WTC11 (cell line): ENCODE measurements around the gene NAMPT. TPM values are rescaled to one million over a fixed set of nuclear protein-coding genes. Genes with fewer than 3 reads are reported as not detected.
A peak's percentile ranks its signal among the peaks of the same experiment; 100 is the strongest.

Experiments used
- ATAC-seq: fragments of 200-7000 bp; cut with Tn5 transposase; 2 replicates; pipeline ENCODE4 v1.10.0; 2021; ENCODE audit warnings: mild to moderate bottlenecking, moderate library complexity
- CTCF ChIA-PET: fragments of 300-600 bp; sonication (Branson Sonifier 250); formaldehyde crosslinking; loops from one replicate; lab custom pipeline; 2021; ENCODE audit warnings: antibody characterized with exemption; lab: Charles Lee
- POLR2A ChIA-PET: fragments of 350-600 bp; sonication (Branson Sonifier 250); formaldehyde crosslinking; loops from one replicate; lab custom pipeline; 2021; ENCODE audit warnings: antibody characterized with exemption; lab: Charles Lee
- DNase-seq: peaks from one replicate; pipeline ENCODE4 v3.0.0; 2021; ENCODE audit warnings: low spot score
- H3K27ac Mint-ChIP-seq: 2 replicates; pipeline ENCODE4 v1.8.0; 2021; ENCODE audit warnings: mixed read lengths
- H3K27me3 Mint-ChIP-seq: 2 replicates; pipeline ENCODE4 v1.8.0; 2021; ENCODE audit warnings: low read depth, mild to moderate bottlenecking, moderate library complexity, mixed read lengths
- H3K36me3 Mint-ChIP-seq: 2 replicates; pipeline ENCODE4 v1.8.0; 2021; ENCODE audit warnings: mixed read lengths
- H3K4me1 Mint-ChIP-seq: 2 replicates; pipeline ENCODE4 v1.8.0; 2022; ENCODE audit warnings: mixed read lengths
- H3K4me3 Mint-ChIP-seq: 2 replicates; pipeline ENCODE4 v1.8.0; 2021; ENCODE audit warnings: mild to moderate bottlenecking, moderate library complexity, mixed read lengths
- H3K9me3 Mint-ChIP-seq: 2 replicates; pipeline ENCODE4 v1.8.0; 2021; ENCODE audit warnings: mixed read lengths
- ARID4B ChIP-seq: sonication (generic); formaldehyde crosslinking; IDR thresholded peaks from 2 replicates; pipeline ENCODE4 v1.8.0; 2023; ENCODE audit warnings: missing genetic modification reagents, mild to moderate bottlenecking, borderline replicate concordance
- FOXK1 ChIP-seq: sonication (generic); formaldehyde crosslinking; IDR thresholded peaks from 2 replicates; pipeline ENCODE4 v1.8.0; 2022; ENCODE audit warnings: mild to moderate bottlenecking, moderate library complexity, missing genetic modification reagents
- HMGA2 ChIP-seq: fragments of 250-450 bp; sonication (Bioruptor Pico); IDR thresholded peaks from 2 replicates; pipeline ENCODE4 v1.4.0; 2021; ENCODE audit warnings: mild to moderate bottlenecking, moderate library complexity
- NR3C1 ChIP-seq: sonication (generic); formaldehyde crosslinking; conservative IDR thresholded peaks from 2 replicates; pipeline ENCODE4 v1.8.1; 2023; ENCODE audit warnings: low read depth, mild to moderate bottlenecking, missing genetic modification reagents
- PREB ChIP-seq: sonication (generic); formaldehyde crosslinking; IDR thresholded peaks from 2 replicates; pipeline ENCODE4 v1.8.1; 2022; ENCODE audit warnings: mild to moderate bottlenecking, missing genetic modification reagents, moderate library complexity, borderline replicate concordance
- SMAD4 ChIP-seq: sonication (generic); formaldehyde crosslinking; IDR thresholded peaks from 2 replicates; pipeline ENCODE4 v1.8.0; 2022; ENCODE audit warnings: mild to moderate bottlenecking, missing genetic modification reagents
- ZMAT4 ChIP-seq: fragments of 250-450 bp; sonication (Bioruptor Pico); IDR thresholded peaks from 2 replicates; pipeline ENCODE4 v1.9.0; 2021; ENCODE audit warnings: mild to moderate bottlenecking
- ZNF416 ChIP-seq: fragments of 250-450 bp; sonication (Bioruptor Pico); IDR thresholded peaks from 2 replicates; pipeline ENCODE4 v1.9.0; 2021; ENCODE audit warnings: mild to moderate bottlenecking, inconsistent platforms
- ZNF671 ChIP-seq: fragments of 250-450 bp; sonication (Bioruptor Pico); IDR thresholded peaks from 2 replicates; pipeline ENCODE4 v1.8.0; 2021; ENCODE audit warnings: mild to moderate bottlenecking
- total RNA-seq: library from RNA; stranded (reverse); gene quantifications from 3 replicates; pipeline ENCODE4 v1.2.3, GENCODE V29; 2021
- TF ChIP-seq, protein P1 (sequence below): sonication (generic); formaldehyde crosslinking; IDR thresholded peaks from 2 replicates; pipeline ENCODE4 v1.8.1; 2023; ENCODE audit warnings: mild to moderate bottlenecking, missing genetic modification reagents, moderate library complexity
- TF ChIP-seq, protein P2 (sequence below): sonication (generic); formaldehyde crosslinking; IDR thresholded peaks from 2 replicates; pipeline ENCODE4 v1.8.0; 2022; ENCODE audit warnings: missing genetic modification reagents
- TF ChIP-seq, protein P3 (sequence below): sonication (generic); formaldehyde crosslinking; IDR thresholded peaks from 2 replicates; pipeline ENCODE4 v1.8.0; 2022; ENCODE audit warnings: mild to moderate bottlenecking, missing genetic modification reagents

Gene NAMPT
- total RNA-seq, 1 experiment from 2014 or later: 99.1 TPM

DNA sequence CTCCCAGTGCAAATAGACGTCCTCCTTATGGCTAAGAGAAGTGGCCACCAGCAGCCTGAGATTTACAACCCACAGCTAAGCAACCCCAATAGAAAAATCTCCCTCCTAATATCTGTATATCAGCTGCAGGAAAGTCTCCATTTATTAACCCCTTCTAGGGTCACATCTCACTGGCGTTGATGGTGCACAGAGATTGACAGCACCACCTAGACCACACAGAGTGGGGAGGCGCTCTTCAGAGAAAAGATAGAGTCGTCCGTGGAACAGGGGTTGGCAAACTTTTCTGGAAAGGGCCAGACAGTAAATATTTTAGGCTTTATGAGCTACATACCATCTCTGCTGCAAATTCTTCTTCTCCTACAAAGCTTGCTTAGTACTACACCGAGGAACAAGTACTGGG lies 60.0 kb downstream of the NAMPT start (continued):
- TF ChIP-seq, protein P1, sequence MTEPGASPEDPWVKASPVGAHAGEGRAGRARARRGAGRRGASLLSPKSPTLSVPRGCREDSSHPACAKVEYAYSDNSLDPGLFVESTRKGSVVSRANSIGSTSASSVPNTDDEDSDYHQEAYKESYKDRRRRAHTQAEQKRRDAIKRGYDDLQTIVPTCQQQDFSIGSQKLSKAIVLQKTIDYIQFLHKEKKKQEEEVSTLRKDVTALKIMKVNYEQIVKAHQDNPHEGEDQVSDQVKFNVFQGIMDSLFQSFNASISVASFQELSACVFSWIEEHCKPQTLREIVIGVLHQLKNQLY (CRISPR knock-in tag): no peak
- TF ChIP-seq HMGA2: no peak
- TF ChIP-seq PREB (CRISPR knock-in tag): no peak
- TF ChIP-seq, protein P2, sequence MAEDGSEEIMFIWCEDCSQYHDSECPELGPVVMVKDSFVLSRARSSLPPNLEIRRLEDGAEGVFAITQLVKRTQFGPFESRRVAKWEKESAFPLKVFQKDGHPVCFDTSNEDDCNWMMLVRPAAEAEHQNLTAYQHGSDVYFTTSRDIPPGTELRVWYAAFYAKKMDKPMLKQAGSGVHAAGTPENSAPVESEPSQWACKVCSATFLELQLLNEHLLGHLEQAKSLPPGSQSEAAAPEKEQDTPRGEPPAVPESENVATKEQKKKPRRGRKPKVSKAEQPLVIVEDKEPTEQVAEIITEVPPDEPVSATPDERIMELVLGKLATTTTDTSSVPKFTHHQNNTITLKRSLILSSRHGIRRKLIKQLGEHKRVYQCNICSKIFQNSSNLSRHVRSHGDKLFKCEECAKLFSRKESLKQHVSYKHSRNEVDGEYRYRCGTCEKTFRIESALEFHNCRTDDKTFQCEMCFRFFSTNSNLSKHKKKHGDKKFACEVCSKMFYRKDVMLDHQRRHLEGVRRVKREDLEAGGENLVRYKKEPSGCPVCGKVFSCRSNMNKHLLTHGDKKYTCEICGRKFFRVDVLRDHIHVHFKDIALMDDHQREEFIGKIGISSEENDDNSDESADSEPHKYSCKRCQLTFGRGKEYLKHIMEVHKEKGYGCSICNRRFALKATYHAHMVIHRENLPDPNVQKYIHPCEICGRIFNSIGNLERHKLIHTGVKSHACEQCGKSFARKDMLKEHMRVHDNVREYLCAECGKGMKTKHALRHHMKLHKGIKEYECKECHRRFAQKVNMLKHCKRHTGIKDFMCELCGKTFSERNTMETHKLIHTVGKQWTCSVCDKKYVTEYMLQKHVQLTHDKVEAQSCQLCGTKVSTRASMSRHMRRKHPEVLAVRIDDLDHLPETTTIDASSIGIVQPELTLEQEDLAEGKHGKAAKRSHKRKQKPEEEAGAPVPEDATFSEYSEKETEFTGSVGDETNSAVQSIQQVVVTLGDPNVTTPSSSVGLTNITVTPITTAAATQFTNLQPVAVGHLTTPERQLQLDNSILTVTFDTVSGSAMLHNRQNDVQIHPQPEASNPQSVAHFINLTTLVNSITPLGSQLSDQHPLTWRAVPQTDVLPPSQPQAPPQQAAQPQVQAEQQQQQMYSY (CRISPR knock-in tag): no peak
- TF ChIP-seq, protein P3, sequence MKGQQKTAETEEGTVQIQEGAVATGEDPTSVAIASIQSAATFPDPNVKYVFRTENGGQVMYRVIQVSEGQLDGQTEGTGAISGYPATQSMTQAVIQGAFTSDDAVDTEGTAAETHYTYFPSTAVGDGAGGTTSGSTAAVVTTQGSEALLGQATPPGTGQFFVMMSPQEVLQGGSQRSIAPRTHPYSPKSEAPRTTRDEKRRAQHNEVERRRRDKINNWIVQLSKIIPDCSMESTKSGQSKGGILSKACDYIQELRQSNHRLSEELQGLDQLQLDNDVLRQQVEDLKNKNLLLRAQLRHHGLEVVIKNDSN (CRISPR knock-in tag): no peak

GRCh38 chr7:106223156-106223555 lies 61.6 kb downstream of the NAMPT start:
- peak; percentile 81 for ATAC-seq
- POLR2A ChIA-PET: no interaction called here
- CTCF ChIA-PET: interaction anchor here (1.2 to 4.4 kb wide), 2 partner anchors 46 to 69 kb away, joined by 5 to 22 read pairs; no protein-coding TSS in a partner anchor

More at GRCh38 chr7:106223156-106223555, 61.6 kb downstream of the NAMPT start:
- Mint-ChIP-seq H3K9me3 (no peaks in the 10 kb centered on the region), H3K4me1 (peaks cover 23% of the 10 kb centered on the region), H3K27me3 (peaks cover 3% of the 10 kb centered on the region; the same call in 1 of the 2 replicates), H3K36me3 (no peaks in the 10 kb centered on the region), H3K4me3 (no peak overlapping the region), H3K27ac (0 out of 2 replicates have a peak overlapping the region, but pooled peaks have one; percentile 30)
- TF ChIP-seq ZNF416 (CRISPR knock-in tag) (no peak), ZNF671 (CRISPR knock-in tag) (no peak), SMAD4 (CRISPR knock-in tag) (no peak), ZMAT4 (CRISPR knock-in tag) (no peak), NR3C1 (CRISPR knock-in tag) (no peak), ARID4B (CRISPR knock-in tag) (no peak), FOXK1 (CRISPR knock-in tag) (no peak)
- DNase-seq: no peak
